Measurements from ENCODE around the gene CUX1. TPM values are rescaled to one million over a fixed set of nuclear protein-coding genes. Genes with fewer than 3 reads are reported as not detected.

Gene CUX1
- total RNA-seq, 4 donors from 2014 or later, result 56.9 to 124 (median 93.2) TPM

- H3K27ac ChIP-seq, result no peak overlapping the region
- no peaks in the 10 kb centered on the region for H3K9me3 ChIP-seq
- 89% methylated on average over 10 of the region's 10 CpGs; no CpG with 5 or more reads in 1 of the 2 donors for WGBS, 2 donors (ENCODE audit: low coverage in 1 of 2)
- TF ChIP-seq POLR2A (IDR thresholded peaks at IDR 0.05), result no peak
- TF ChIP-seq POLR2AphosphoS5 (IDR thresholded peaks at IDR 0.05), result no peak
- H3K36me3 ChIP-seq, result no peaks in the 10 kb centered on the region
- H3K4me1 ChIP-seq, result peaks cover 0 to 5% (median 2%) of the 10 kb centered on the region in 4 donors
- no peaks in the 10 kb centered on the region for H3K27me3 ChIP-seq
- in situ Hi-C loops (cut with MboI; ENCODE audit: low pct_ligation_motif_present in 1 of 4, low pct_unique_long_range_greater_than_20kb in 1 of 4, low sequenced_read_pairs in 3 of 4) (loop anchor here (5.0 to 10.0 kb wide), 2 partner anchors 114 to 733 kb away; no protein-coding TSS in a partner anchor), intact Hi-C loops (cut with DNase I; ENCODE audit: low total_unique reads) (no loop called here)
- no peak for DNase-seq
- H3K4me3 ChIP-seq, result no peak overlapping the region
Measured at GRCh38 chr7:102277901-102278300, 460.5 kb downstream of the CUX1 start.

GRCh38 chr7:102279537-102280400 is 462.3 kb downstream of the CUX1 start:
- TF ChIP-seq POLR2AphosphoS5 (IDR thresholded peaks at IDR 0.05) (no peak), CTCF (IDR thresholded peaks at IDR 0.05) (peak; percentile 71 to 77 (median 75)), POLR2A (IDR thresholded peaks at IDR 0.05) (no peak), EP300 (IDR thresholded peaks at IDR 0.05; ENCODE audit: low read depth) (no peak)
- Histone ChIP-seq H3K27me3 (no peaks in the 10 kb centered on the region), H3K4me3 (no peak overlapping the region), H3K9me3 (no peaks in the 10 kb centered on the region), H3K36me3 (no peaks in the 10 kb centered on the region), H3K4me1 (peaks cover 0 to 4% (median 0%) of the 10 kb centered on the region in 4 donors), H3K27ac (no peak overlapping the region)
- 50% methylated on average over 23 of the region's 23 CpGs; no CpG with 5 or more reads in 1 of the 2 donors for WGBS, 2 donors (ENCODE audit: low coverage in 1 of 2)
- intact Hi-C loops (cut with DNase I; ENCODE audit: low total_unique reads) (loop anchor here (2.0 kb wide), 1 partner anchor 111 kb away; no protein-coding TSS in a partner anchor), in situ Hi-C loops (cut with MboI; ENCODE audit: low pct_ligation_motif_present in 1 of 4, low pct_unique_long_range_greater_than_20kb in 1 of 4, low sequenced_read_pairs in 3 of 4) (loop anchor here (5.0 to 10.0 kb wide), 3 partner anchors 113 to 735 kb away; partner anchors contain the start of gene PRKRIP1 (in 2 of the 4))
- DNase-seq, result peak; percentile 50

- Histone ChIP-seq H3K9me3 (no peaks in the 10 kb centered on the region), H3K36me3 (no peaks in the 10 kb centered on the region), H3K4me3 (no peak overlapping the region), H3K27ac (no peak overlapping the region), H3K27me3 (no peaks in the 10 kb centered on the region), H3K4me1 (peaks cover 0 to 10% (median 3%) of the 10 kb centered on the region in 4 donors)
- DNase-seq, result no peak
- 82% methylated on average over 5 of the region's 5 CpGs; no CpG with 5 or more reads in 1 of the 2 donors for WGBS, 2 donors (ENCODE audit: low coverage in 1 of 2)
- TF ChIP-seq POLR2A (IDR thresholded peaks at IDR 0.05) (no peak), EP300 (IDR thresholded peaks at IDR 0.05; ENCODE audit: low read depth) (no peak)
- in situ Hi-C loops (cut with MboI; ENCODE audit: low pct_ligation_motif_present in 1 of 4, low pct_unique_long_range_greater_than_20kb in 1 of 4, low sequenced_read_pairs in 3 of 4) (loop anchor here in 2 of 4 donors (10.0 kb wide), 1 partner anchor 114 kb away; the partner anchor contains the start of gene PRKRIP1 (in 2 of the 2)), intact Hi-C loops (cut with DNase I; ENCODE audit: low total_unique reads) (loop anchor here (2.0 kb wide), 1 partner anchor 110 kb away; no protein-coding TSS in a partner anchor)
Measured at GRCh38 chr7:102280521-102280920, 463.1 kb downstream of the CUX1 start.

- no peak for DNase-seq
- no peak overlapping the region for H3K4me3 ChIP-seq
- TF ChIP-seq POLR2AphosphoS5 (IDR thresholded peaks at IDR 0.05) (no peak), EP300 (IDR thresholded peaks at IDR 0.05; ENCODE audit: low read depth) (no peak), POLR2A (IDR thresholded peaks at IDR 0.05) (no peak)
- in situ Hi-C loops (cut with MboI; ENCODE audit: low pct_ligation_motif_present in 1 of 4, low pct_unique_long_range_greater_than_20kb in 1 of 4, low sequenced_read_pairs in 3 of 4), result loop anchor here in 2 of 4 donors (10.0 kb wide), 1 partner anchor 113 kb away; the partner anchor contains the start of gene PRKRIP1 (in 2 of the 2)
- no peaks in the 10 kb centered on the region for H3K9me3 ChIP-seq
- no peaks in the 10 kb centered on the region for H3K36me3 ChIP-seq
- H3K27me3 ChIP-seq, result no peaks in the 10 kb centered on the region
- WGBS, 2 donors (ENCODE audit: low coverage in 1 of 2), result 87 to 100% methylated on average over 1 to 14 of the region's 14 CpGs
- H3K4me1 ChIP-seq, result peaks cover 4 to 16% (median 12%) of the 10 kb centered on the region in 4 donors
- intact Hi-C loops (cut with DNase I; ENCODE audit: low total_unique reads), result loop anchor here (2.0 kb wide), 1 partner anchor 109 kb away; no protein-coding TSS in a partner anchor
- no peak overlapping the region for H3K27ac ChIP-seq
Measured at GRCh38 chr7:102281785-102282184, 464.4 kb downstream of the CUX1 start.

GRCh38 chr7:102282465-102283362 is 465.3 kb downstream of the CUX1 start:
- TF ChIP-seq CTCF (IDR thresholded peaks at IDR 0.05), result no peak
- TF ChIP-seq POLR2AphosphoS5 (IDR thresholded peaks at IDR 0.05), result no peak
- TF ChIP-seq EP300 (IDR thresholded peaks at IDR 0.05; ENCODE audit: low read depth), result no peak
- TF ChIP-seq POLR2A (IDR thresholded peaks at IDR 0.05), result no peak
- Histone ChIP-seq H3K9me3 (no peaks in the 10 kb centered on the region), H3K4me3 (no peak overlapping the region), H3K27ac (no peak overlapping the region), H3K27me3 (no peaks in the 10 kb centered on the region), H3K36me3 (no peaks in the 10 kb centered on the region), H3K4me1 (peaks cover 4 to 19% (median 18%) of the 10 kb centered on the region in 4 donors)
- intact Hi-C loops (cut with DNase I; ENCODE audit: low total_unique reads), result no loop called here
- WGBS, 2 donors (ENCODE audit: low coverage in 1 of 2), result 91% methylated on average over 28 of the region's 32 CpGs; no CpG with 5 or more reads in 1 of the 2 donors
- in situ Hi-C loops (cut with MboI; ENCODE audit: low pct_ligation_motif_present in 1 of 4, low pct_unique_long_range_greater_than_20kb in 1 of 4, low sequenced_read_pairs in 3 of 4), result loop anchor here in 2 of 4 donors (10.0 kb wide), 1 partner anchor 112 kb away; the partner anchor contains the start of gene PRKRIP1 (in 2 of the 2)
- DNase-seq, result no peak
